HUES6 (cell line): ENCODE data around the gene IRF4.

Source experiments
- H3K27ac ChIP-seq: 2 replicates; pipeline ENCODE4 v1.7.0; 2013; ENCODE audit warnings: low read depth, mild to moderate bottlenecking, low read length, inconsistent platforms
- H3K27me3 ChIP-seq: 2 replicates; pipeline ENCODE4 v1.6.1; 2013; ENCODE audit warnings: low read length; ENCODE audit not compliant: control insufficient read depth, insufficient read depth
- H3K36me3 ChIP-seq: 2 replicates; pipeline ENCODE4 v1.6.1; 2013; ENCODE audit warnings: low read length; ENCODE audit not compliant: control insufficient read depth, insufficient read depth
- H3K4me1 ChIP-seq: 2 replicates; pipeline ENCODE4 v1.6.1; 2013; ENCODE audit warnings: low read length; ENCODE audit not compliant: control insufficient read depth, insufficient read depth
- H3K4me3 ChIP-seq: 2 replicates; pipeline ENCODE4 v1.5.1; 2013; ENCODE audit warnings: low read depth, low read length
- H3K9ac ChIP-seq: one replicate; pipeline ENCODE4 v1.6.1; 2013; ENCODE audit warnings: mild to moderate bottlenecking, low read length
- H3K9me3 ChIP-seq: 2 replicates; pipeline ENCODE4 v1.6.1; 2013; ENCODE audit warnings: low read depth, low read length; ENCODE audit not compliant: control insufficient read depth, insufficient read depth

Gene IRF4

DNA sequence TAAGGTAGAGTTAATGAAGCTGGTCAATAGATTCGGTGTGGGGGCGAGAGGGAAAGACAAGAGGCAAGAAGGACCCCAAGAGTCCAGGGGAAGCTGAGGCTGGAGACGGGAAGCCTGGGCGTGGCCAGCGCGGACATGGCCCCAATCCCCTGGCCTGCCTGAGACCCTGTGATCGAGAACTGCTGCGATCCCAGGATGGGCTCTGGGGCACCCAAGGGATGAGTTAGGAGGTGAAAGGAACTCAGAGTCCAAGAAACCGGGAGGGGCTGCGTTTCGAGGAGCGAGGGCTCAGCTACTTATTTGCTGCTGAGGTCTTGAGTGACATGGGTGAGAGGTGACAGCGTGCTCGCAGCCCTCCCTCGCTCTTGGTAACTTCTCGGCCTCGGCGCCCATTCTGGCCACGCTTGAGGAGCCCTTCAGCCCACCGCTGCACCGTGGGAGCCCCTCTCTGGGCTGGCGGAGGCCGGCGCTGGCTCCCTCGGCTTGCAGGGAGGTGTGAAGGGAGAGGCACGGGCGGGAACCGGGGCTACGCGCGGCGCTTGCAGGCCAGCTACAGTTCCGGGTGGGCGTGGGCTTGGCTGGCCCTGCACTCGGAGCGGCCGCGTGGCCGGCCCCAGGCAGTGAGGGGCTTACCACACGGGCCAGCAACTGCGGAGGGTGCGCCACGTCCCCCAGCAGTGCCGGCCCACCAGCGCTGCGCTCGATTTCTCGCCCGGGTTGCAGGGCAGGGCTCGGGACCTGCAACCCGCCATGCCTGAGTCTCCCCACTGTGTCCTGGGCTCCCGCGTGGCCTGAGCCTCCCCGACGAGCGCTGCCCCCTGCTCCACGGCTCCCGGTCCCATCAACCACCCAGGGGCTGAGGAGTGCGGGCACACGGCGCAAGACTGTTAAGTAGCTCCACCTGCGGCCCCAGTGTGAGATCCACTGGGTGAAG, 58.2 kb downstream of the IRF4 start:
- Histone ChIP-seq H3K4me1 (no peaks in the 10 kb centered on the region; the same call in 1 of the 2 replicates), H3K9ac (no peak overlapping the region), H3K27ac (no peak overlapping the region), H3K9me3 (peaks cover 24% of the 10 kb centered on the region), H3K27me3 (no peaks in the 10 kb centered on the region), H3K36me3 (no peaks in the 10 kb centered on the region), H3K4me3 (no peak overlapping the region)

DNA sequence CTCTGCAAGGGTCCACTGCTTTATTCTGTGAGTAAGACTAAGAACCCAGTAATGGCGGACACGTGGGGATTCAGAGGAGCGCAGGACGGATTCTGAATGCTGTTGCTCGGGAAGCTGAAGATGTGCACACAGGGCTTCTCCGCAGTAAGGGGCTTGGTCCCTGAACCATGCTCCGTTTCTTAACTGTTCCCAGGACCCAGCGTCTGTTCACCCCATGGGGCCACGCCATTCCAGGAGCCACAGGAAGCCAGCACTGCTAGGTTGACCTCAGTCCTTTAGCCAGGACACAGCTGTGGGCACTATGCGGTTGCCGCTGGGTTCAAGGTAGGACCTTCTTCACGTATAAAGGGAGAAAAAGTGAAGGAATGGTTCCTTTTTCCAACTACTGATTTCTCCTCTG, 59.8 kb downstream of the IRF4 start:
- H3K4me3 ChIP-seq: no peak overlapping the region
- H3K27ac ChIP-seq: no peak overlapping the region
- peaks cover 3% of the 10 kb centered on the region for H3K4me1 ChIP-seq
- no peak overlapping the region for H3K9ac ChIP-seq
- no peaks in the 10 kb centered on the region for H3K27me3 ChIP-seq
- H3K36me3 ChIP-seq: no peaks in the 10 kb centered on the region
- H3K9me3 ChIP-seq: peaks cover 24% of the 10 kb centered on the region

- Histone ChIP-seq H3K9ac (no peak overlapping the region), H3K9me3 (peaks cover 24% of the 10 kb centered on the region), H3K27me3 (no peaks in the 10 kb centered on the region), H3K4me1 (peaks cover 7% of the 10 kb centered on the region), H3K27ac (no peak overlapping the region), H3K36me3 (no peaks in the 10 kb centered on the region), H3K4me3 (no peak overlapping the region)
Measured at GRCh38 chr6:451847-452246, 60.3 kb downstream of the IRF4 start.

DNA sequence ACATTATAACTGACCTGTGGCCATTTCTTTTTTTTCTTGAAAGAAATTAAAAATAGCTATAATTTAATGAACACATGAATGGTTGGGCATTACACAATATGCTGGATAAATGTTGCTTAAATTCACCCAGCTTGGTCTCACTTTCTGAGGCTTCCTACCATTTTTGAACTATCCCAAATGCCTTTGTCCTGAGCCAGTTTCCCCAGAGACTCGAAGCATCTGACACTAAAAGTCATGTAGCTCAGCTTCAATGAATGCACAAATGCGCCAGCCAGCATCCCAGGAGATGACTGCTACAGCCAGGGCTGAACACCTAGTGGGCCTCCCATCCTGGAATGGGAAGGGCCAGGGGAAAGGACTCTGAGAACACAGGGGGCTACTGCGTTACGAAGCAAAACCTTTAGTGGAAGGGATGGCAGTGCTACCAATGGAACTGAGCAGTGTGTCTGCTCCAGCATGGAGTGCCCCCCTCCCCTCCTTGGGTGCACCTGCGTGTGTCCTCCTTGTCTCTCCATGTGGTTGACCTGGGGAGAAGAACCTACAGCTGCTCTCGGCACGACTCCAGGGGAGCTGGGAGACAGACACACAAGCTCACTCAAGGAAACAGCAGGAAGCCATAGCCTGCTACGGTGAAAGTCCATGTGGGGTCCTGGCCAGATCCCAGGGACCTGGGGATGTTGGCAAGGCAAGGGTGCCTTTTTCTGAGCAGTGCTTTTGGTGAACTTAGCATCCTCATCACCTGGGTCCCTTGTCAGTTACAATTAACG, 60.9 kb downstream of the IRF4 start:
- no peaks in the 10 kb centered on the region for H3K36me3 ChIP-seq
- H3K9me3 ChIP-seq: peaks cover 27% of the 10 kb centered on the region
- H3K4me1 ChIP-seq: peaks cover 8% of the 10 kb centered on the region
- no peaks in the 10 kb centered on the region for H3K27me3 ChIP-seq
- no peak overlapping the region for H3K4me3 ChIP-seq
- no peak overlapping the region for H3K27ac ChIP-seq
- H3K9ac ChIP-seq: no peak overlapping the region

- H3K9ac ChIP-seq: no peak overlapping the region
- no peaks in the 10 kb centered on the region for H3K27me3 ChIP-seq
- no peak overlapping the region for H3K4me3 ChIP-seq
- H3K9me3 ChIP-seq: peaks cover 26% of the 10 kb centered on the region
- no peak overlapping the region for H3K27ac ChIP-seq
- peaks cover 8% of the 10 kb centered on the region for H3K4me1 ChIP-seq
- H3K36me3 ChIP-seq: no peaks in the 10 kb centered on the region
Measured at GRCh38 chr6:453152-453551, 61.6 kb downstream of the IRF4 start.

- Histone ChIP-seq H3K4me1 (peaks cover 8% of the 10 kb centered on the region), H3K27ac (no peak overlapping the region), H3K9ac (no peak overlapping the region), H3K4me3 (no peak overlapping the region), H3K27me3 (no peaks in the 10 kb centered on the region), H3K9me3 (peaks cover 16% of the 10 kb centered on the region), H3K36me3 (no peaks in the 10 kb centered on the region)
Measured at GRCh38 chr6:454148-454991, 62.8 kb downstream of the IRF4 start.

GRCh38 chr6:455006-455585, 63.5 kb downstream of the IRF4 start:
- Histone ChIP-seq H3K9ac (no peak overlapping the region), H3K27me3 (no peaks in the 10 kb centered on the region), H3K9me3 (peaks cover 9% of the 10 kb centered on the region), H3K27ac (no peak overlapping the region), H3K36me3 (no peaks in the 10 kb centered on the region), H3K4me1 (peaks cover 8% of the 10 kb centered on the region), H3K4me3 (no peak overlapping the region)

DNA sequence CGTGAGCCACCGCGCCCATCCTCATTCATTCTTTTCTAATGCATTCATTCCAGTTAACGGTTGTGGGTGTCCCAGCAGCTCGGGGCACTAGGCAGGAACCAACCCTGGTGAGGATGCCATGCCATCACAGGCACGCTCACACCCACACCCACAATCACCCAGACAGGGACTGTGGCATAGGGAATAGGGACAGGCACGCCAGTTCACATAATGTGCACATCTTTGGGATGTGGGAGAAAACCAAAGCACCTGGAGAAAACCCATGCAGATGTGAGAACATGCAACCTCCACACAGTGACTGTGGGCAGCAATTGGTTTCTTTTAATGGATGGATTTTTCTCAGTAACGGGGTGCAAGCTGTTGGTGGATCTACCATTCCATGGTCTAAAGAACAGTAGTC, 64.3 kb downstream of the IRF4 start:
- H3K9me3 ChIP-seq: peaks cover 4% of the 10 kb centered on the region; the same call in 1 of the 2 replicates
- peaks cover 8% of the 10 kb centered on the region for H3K4me1 ChIP-seq
- H3K27ac ChIP-seq: no peak overlapping the region
- H3K36me3 ChIP-seq: no peaks in the 10 kb centered on the region
- no peak overlapping the region for H3K9ac ChIP-seq
- H3K27me3 ChIP-seq: no peaks in the 10 kb centered on the region
- H3K4me3 ChIP-seq: no peak overlapping the region

- Histone ChIP-seq H3K27me3 (no peaks in the 10 kb centered on the region), H3K9me3 (peaks cover 4% of the 10 kb centered on the region; the same call in 1 of the 2 replicates), H3K27ac (no peak overlapping the region), H3K4me1 (peaks cover 8% of the 10 kb centered on the region), H3K9ac (no peak overlapping the region), H3K36me3 (no peaks in the 10 kb centered on the region), H3K4me3 (no peak overlapping the region)
Measured at GRCh38 chr6:456358-456867, 64.9 kb downstream of the IRF4 start.

DNA sequence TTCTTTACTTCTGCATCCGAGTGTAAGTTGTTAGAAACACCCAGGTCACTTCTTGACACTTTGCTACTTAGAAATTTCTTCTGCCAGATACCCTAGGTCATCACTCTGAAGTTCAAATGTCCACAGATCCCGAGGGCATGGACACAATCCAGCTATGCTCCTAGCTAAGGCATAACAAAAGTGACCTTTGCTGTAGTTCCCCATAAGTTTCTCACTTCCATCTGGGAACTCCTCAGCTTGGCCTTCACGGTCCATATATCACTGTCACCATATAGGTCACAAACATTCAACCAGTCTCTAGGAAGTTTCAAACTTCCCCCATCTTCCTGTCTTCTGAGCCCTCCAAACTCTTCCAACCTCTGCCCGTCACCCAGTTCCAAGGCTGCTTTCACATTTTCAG, 65.3 kb downstream of the IRF4 start:
- Histone ChIP-seq H3K9me3 (peaks cover 4% of the 10 kb centered on the region; the same call in 1 of the 2 replicates), H3K4me1 (peaks cover 8% of the 10 kb centered on the region), H3K4me3 (no peak overlapping the region), H3K27ac (no peak overlapping the region), H3K27me3 (no peaks in the 10 kb centered on the region), H3K9ac (no peak overlapping the region), H3K36me3 (no peaks in the 10 kb centered on the region)
